Kidney capillary endothelial cell (primary cell): ENCODE measurements around the gene CLCNKA.
A peak's percentile ranks its signal among the peaks of the same experiment; 100 is the strongest.

Experiments used
- DNase-seq: peaks from one replicate; pipeline ENCODE4 v3.0.0-alpha.2; 2018; ENCODE audit warnings: low spot score

Gene CLCNKA

GRCh38 chr1:16063226-16063829 lies 41.5 kb downstream of the CLCNKA start:
- no peak for DNase-seq

- no peak for DNase-seq
Measured at GRCh38 chr1:16063921-16064320, 42.1 kb downstream of the CLCNKA start.

- DNase-seq, result no peak
Measured at GRCh38 chr1:16064536-16065268, 42.9 kb downstream of the CLCNKA start.

GRCh38 chr1:16065269-16065576 lies 43.4 kb downstream of the CLCNKA start:
- no peak for DNase-seq

- no peak for DNase-seq
Measured at GRCh38 chr1:16066245-16066644, 44.4 kb downstream of the CLCNKA start.

GRCh38 chr1:16067127-16067768 lies 45.4 kb downstream of the CLCNKA start:
- no peak for DNase-seq

GRCh38 chr1:16067933-16068332 lies 46.1 kb downstream of the CLCNKA start:
- DNase-seq, result no peak

GRCh38 chr1:16068356-16069270 lies 46.8 kb downstream of the CLCNKA start:
- no peak for DNase-seq

- no peak for DNase-seq
Measured at GRCh38 chr1:16070640-16071355, 49.0 kb downstream of the CLCNKA start.

GRCh38 chr1:16071614-16072013 lies 49.8 kb downstream of the CLCNKA start:
- no peak for DNase-seq

GRCh38 chr1:16072095-16072494 lies 50.3 kb downstream of the CLCNKA start:
- DNase-seq, result no peak

GRCh38 chr1:16072616-16073484 lies 51.0 kb downstream of the CLCNKA start:
- no peak for DNase-seq

GRCh38 chr1:16073490-16074119 lies 51.8 kb downstream of the CLCNKA start, which contains the start of gene FAM131C:
FAM131C (minus strand) TSS chr1:16073651; CDS start chr1:16073442, 209 bp downstream.
- no peak for DNase-seq

GRCh38 chr1:16074217-16074616 lies 52.4 kb downstream of the CLCNKA start:
- no peak for DNase-seq

GRCh38 chr1:16075337-16076030 lies 53.6 kb downstream of the CLCNKA start:
- DNase-seq, result no peak

- peak; percentile 89 for DNase-seq
Measured at GRCh38 chr1:16076031-16076864, 54.4 kb downstream of the CLCNKA start.

GRCh38 chr1:16076865-16077238 lies 55.0 kb downstream of the CLCNKA start:
- DNase-seq, result no peak

- DNase-seq, result no peak
Measured at GRCh38 chr1:16077406-16078245, 55.8 kb downstream of the CLCNKA start.
